Vagina (tissue), 2 donors: Measurements from ENCODE around the gene HDHD5. TPM values are rescaled to one million over a fixed set of nuclear protein-coding genes. Genes with fewer than 3 reads are reported as not detected.

ENCODE experiments used
- DNase-seq, 2 donors: peaks; one replicate each; pipeline ENCODE4 v3.0.0-alpha.2; 2017; ENCODE audit errors: extremely low spot score in 2 of 2
- H3K27ac ChIP-seq: fragments of 200-600 bp; sonication (generic); one replicate; pipeline ENCODE4 v1.5.1; 2019
- H3K27me3 ChIP-seq: fragments of 200-600 bp; sonication (generic); one replicate; pipeline ENCODE4 v1.5.1; 2019
- H3K36me3 ChIP-seq, 2 donors: fragments of 200-600 bp; sonication (generic); one replicate each; pipeline ENCODE4 v1.5.1; 2017 to 2019
- H3K4me1 ChIP-seq: fragments of 200-600 bp; sonication (generic); one replicate; pipeline ENCODE4 v1.5.1; 2019
- H3K4me3 ChIP-seq, 2 donors: fragments of 200-600 bp; sonication (generic); 1 replicate in 1 of 2; 2 replicates in 1 of 2; pipeline ENCODE4 v1.5.1; 2016 to 2019
- H3K9me3 ChIP-seq: fragments of 200-600 bp; sonication (generic); one replicate; pipeline ENCODE4 v1.5.1; 2019
- CTCF ChIP-seq, 3 experiments: fragments of 450-650 bp in 2 of 3; fragments of 200-600 bp in 1 of 3; sonication (generic) in 1 of 3; IDR thresholded peaks; one replicate each; pipeline ENCODE4 v1.5.1; 2017 to 2019; ENCODE audit warnings: antibody characterized with exemption in 3 of 3, mild to moderate bottlenecking in 2 of 3, moderate library complexity in 2 of 3
- POLR2A ChIP-seq, 2 donors: fragments of 450-650 bp; IDR thresholded peaks; one replicate each; pipeline ENCODE4 v1.6.1; 2017; ENCODE audit warnings: antibody characterized with exemption in 2 of 2, mild to moderate bottlenecking in 2 of 2, moderate library complexity in 2 of 2
- POLR2AphosphoS5 ChIP-seq, 2 donors: sonication (generic); formaldehyde crosslinking; IDR thresholded peaks; one replicate each; pipeline ENCODE4 v1.9.0; 2017; ENCODE audit warnings: antibody characterized with exemption in 2 of 2, mild to moderate bottlenecking in 2 of 2, low read depth in 1 of 2; ENCODE audit not compliant: insufficient read depth in 1 of 2
- intact Hi-C: fragments of 100-400 bp; cut with DNase I; formaldehyde crosslinking; loops from one replicate; pipeline ENCODE4 v1.15.1; 2023
- total RNA-seq: library from RNA; depleted of rRNA; stranded (reverse); fragments of >200 nt; gene quantifications from one replicate; pipeline ENCODE4 v1.2.3, GENCODE V29; 2016

The HDHD5 gene
- total RNA-seq, 1 donor from 2014 or later = 30.0 TPM

- H3K4me1 ChIP-seq = peaks cover 9% of the 10 kb centered on the region
- intact Hi-C loops = no loop called here
- no peak overlapping the region for H3K27ac ChIP-seq
- no peaks in the 10 kb centered on the region for H3K36me3 ChIP-seq
- no peaks in the 10 kb centered on the region for H3K9me3 ChIP-seq
- DNase-seq = no peak
- no peak overlapping the region for H3K4me3 ChIP-seq
- H3K27me3 ChIP-seq = no peaks in the 10 kb centered on the region
- TF ChIP-seq CTCF (IDR thresholded peaks at IDR 0.05) = no peak
- TF ChIP-seq POLR2AphosphoS5 (IDR thresholded peaks at IDR 0.05; ENCODE audit: insufficient read depth in 1 of 2, low read depth in 1 of 2) = no peak
- TF ChIP-seq POLR2A (IDR thresholded peaks at IDR 0.05) = no peak
Measured at GRCh38 chr22:17176715-17177114, 17.6 kb upstream of the HDHD5 start.

GRCh38 chr22:17172029-17172833 is 13.2 kb upstream of the HDHD5 start:
- Histone ChIP-seq H3K9me3 (no peaks in the 10 kb centered on the region), H3K27me3 (no peaks in the 10 kb centered on the region), H3K4me3 (peak overlapping the region; percentile 48 to 64), H3K4me1 (peaks cover 16% of the 10 kb centered on the region), H3K27ac (peak overlapping the region; percentile 82), H3K36me3 (no peaks in the 10 kb centered on the region)
- TF ChIP-seq POLR2AphosphoS5 (IDR thresholded peaks at IDR 0.05; ENCODE audit: insufficient read depth in 1 of 2, low read depth in 1 of 2) (no peak), CTCF (IDR thresholded peaks at IDR 0.05) (peak in 1 of 3 experiments; percentile 54), POLR2A (IDR thresholded peaks at IDR 0.05) (no peak)
- DNase-seq = no peak
- intact Hi-C loops = loop anchor here (5.0 kb wide), 1 partner anchor 325 kb away; no protein-coding TSS in a partner anchor

GRCh38 chr22:17171153-17172028 is 12.3 kb upstream of the HDHD5 start:
- Histone ChIP-seq H3K27ac (peak overlapping the region; percentile 82), H3K4me1 (peaks cover 16% of the 10 kb centered on the region), H3K4me3 (peak overlapping the region; percentile 48 to 64), H3K9me3 (no peaks in the 10 kb centered on the region), H3K27me3 (no peaks in the 10 kb centered on the region), H3K36me3 (no peaks in the 10 kb centered on the region)
- no peak for DNase-seq
- intact Hi-C loops = loop anchor here (5.0 kb wide), 1 partner anchor 326 kb away; no protein-coding TSS in a partner anchor
- TF ChIP-seq POLR2A (IDR thresholded peaks at IDR 0.05) (no peak), CTCF (IDR thresholded peaks at IDR 0.05) (peak; percentile 47 to 89 (median 59)), POLR2AphosphoS5 (IDR thresholded peaks at IDR 0.05; ENCODE audit: insufficient read depth in 1 of 2, low read depth in 1 of 2) (peak in 1 of 2 donors; percentile 67)

DNA sequence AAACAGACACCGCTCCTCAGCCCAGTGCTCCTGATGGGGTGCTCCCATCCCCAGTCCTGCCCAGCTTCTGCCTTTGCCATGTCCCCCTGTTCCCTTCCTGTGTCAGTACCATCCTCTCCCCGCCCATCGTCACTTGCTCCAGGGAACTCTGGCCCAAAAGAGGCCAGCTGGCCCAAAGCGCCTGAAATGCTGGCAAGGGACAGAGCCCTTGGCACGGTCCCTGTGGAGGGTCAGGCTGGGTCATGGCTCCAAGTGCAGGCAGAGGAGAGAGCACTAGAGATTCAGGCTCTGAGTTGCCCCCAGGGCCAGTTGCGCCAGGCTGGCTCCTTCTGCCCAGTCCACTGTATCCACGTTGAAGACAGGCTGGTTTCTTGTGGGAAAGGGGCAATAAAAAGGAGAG is 8.4 kb upstream of the HDHD5 start:
- Histone ChIP-seq H3K36me3 (no peaks in the 10 kb centered on the region), H3K4me3 (no peak overlapping the region), H3K27me3 (no peaks in the 10 kb centered on the region), H3K4me1 (peaks cover 14% of the 10 kb centered on the region), H3K9me3 (no peaks in the 10 kb centered on the region), H3K27ac (no peak overlapping the region)
- TF ChIP-seq POLR2AphosphoS5 (IDR thresholded peaks at IDR 0.05; ENCODE audit: insufficient read depth in 1 of 2, low read depth in 1 of 2) (no peak), CTCF (IDR thresholded peaks at IDR 0.05) (no peak), POLR2A (IDR thresholded peaks at IDR 0.05) (no peak)
- no peak for DNase-seq
- intact Hi-C loops = loop anchor here (5.0 kb wide), 1 partner anchor 80 kb away; no protein-coding TSS in a partner anchor
